CD4-positive, alpha-beta T cell treated with Interleukin-10 for 1 hour (primary cell): Measurements from ENCODE around the gene FOXF2.
A peak's percentile ranks its signal among the peaks of the same experiment; 100 is the strongest.

Experiments
- DNase-seq: peaks from one replicate; pipeline ENCODE4 v3.0.0-alpha.2; 2020

Gene FOXF2

DNA sequence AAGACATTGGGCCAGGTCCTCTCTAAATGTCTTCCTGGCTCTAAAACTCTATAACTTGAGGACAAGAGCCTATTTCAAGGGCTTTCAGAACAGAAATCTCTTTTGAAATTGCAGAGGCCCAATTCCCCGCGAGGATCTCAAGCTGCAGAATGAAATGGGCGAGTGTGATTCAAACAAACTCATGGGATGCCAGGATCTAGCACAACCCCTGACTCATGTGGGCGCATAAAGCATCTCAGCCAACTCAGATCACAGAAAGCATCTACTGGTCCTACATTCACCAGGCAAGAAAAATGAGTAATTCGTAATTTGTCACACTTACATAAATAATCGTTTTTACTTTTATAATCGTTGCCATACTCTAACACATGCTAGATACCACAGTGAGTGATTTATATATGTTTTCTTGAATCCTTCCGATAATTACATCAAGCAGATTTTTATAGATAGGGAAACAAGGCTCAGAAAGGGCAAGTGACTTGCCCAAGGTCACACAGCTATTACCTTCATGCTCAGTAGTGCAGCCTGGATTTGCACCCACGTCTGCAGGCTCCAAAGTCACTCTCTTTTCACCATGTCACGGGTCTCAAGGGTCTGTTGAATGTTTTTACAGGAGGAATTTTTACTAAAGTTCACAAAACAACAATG is 26.2 kb downstream of the FOXF2 start:
- no peak for DNase-seq

GRCh38 chr6:1416191-1416760 is 26.9 kb downstream of the FOXF2 start:
- DNase-seq: no peak

- DNase-seq: no peak
Observed at GRCh38 chr6:1416820-1417219, 27.4 kb downstream of the FOXF2 start.

DNA sequence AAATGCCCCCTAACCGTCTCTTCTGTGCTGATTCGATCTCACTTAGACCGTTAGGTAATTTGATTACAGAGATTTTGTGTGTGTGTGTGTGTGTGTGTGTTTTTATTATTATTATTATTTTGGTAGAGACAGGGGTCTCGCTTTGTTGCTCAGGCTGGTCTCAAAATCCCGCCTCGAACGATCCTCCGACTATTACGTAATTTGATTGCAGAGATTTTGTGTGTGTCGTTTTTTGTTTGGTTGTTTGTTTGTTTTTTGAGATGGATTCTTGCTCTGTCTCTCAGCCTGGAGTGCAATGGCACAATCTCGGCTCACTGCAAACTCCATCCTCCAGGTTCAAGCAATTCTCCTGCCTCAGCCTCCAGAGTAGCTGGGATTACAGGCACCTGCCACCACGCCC is 28.3 kb downstream of the FOXF2 start:
- no peak for DNase-seq

DNA sequence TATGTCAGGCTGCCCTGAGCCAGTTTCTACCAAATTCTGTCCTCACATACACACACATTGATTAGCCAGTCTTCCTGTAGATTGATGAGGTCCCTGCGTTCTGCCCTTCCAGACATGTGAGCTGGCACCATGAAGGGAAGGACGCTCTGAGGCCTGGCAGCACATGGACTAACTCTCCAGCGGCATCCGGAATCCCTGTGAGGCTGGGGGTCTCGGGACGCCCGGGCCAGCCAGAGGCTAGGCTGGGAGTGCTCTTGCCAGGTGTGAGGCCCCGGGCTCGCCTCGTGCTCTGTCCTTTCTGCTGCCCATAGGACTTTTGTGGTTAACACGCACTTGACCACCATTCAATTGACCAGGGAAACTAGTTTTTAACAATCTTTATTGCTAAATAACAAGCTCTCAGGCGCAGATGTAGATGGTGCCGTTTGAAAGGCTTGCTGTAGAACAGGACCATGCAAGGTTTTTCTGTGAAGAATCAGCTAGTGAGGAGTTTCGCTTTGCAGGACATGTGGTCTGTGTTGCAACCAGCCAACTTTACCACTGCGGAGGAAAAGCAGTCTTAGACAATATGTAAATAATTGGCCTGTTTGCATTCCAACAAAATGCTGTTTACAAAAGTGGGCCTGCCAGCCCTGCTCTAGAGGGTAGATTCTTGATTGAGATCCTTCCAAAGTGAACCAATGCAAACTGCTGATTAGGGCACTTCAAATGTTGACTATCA is 29.3 kb downstream of the FOXF2 start:
- no peak for DNase-seq

- DNase-seq: no peak
Observed at GRCh38 chr6:1420382-1420781, 31.0 kb downstream of the FOXF2 start.

DNA sequence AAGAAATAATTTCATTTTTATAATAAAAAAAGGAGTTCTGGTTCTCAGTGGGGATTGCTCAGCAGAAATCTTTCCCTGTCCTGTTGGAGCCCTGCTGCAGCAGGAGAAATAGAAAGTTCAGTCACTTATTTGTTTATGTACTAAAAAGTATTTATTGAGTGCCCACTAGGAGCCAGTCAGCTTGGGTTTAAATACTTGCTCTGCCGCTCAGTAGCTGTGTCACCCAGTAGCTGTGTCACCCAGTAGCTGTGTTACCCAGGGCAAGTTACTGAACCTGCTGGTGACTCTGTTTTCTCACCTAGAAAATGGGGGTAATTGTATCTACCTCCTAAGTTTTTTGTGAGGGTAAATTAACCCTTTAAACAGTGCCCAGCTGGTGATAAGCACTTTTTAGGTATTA is 32.9 kb downstream of the FOXF2 start:
- no peak for DNase-seq

DNA sequence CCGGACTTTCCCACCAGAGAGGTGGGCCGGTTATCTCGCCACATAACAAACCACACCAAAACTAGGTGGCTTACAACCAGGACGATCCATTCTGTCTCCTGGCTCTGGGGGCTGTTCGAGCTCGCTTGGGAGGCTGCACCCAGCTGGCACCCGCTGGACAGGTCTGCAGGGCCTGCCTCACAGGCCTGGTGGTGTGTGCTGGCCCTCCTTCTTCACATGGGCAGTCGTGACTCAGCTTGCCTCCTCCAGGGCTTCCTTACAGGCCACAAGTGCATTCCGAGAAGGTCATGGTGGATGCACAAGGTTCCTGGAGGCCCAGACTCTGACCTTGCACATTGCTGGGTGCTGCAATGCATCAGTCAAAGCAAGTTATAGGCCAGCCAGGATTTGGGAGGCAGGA is 34.2 kb downstream of the FOXF2 start:
- no peak for DNase-seq

DNA sequence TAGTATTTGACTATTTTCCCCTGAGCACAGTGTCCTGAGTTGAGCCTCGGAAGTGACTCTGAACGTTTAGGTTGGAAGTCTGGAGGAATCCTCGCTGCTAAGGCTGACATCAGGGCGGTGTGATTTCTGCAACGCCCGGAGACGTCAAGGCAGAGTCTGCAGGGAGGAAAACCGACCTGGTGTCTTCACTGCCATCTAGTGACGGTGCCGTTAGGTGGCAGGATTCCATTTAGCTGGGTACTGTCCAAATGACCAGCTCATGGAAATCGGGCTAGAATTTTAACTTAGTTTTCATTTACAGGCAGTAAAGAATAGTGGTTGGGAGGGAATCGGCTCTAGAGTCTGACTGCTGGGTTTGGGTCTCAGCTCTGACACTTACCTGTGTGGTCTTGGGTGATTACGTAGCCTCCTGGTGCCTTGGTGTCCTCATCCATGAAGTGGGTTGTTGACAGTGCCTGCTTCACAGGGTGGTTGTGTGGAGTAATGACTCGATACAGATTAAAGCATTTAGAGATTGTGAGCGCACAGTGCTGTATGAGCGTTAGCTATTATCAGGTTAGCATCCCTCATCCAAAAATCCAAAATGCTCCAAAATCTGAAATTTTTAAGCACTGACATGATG is 35.0 kb downstream of the FOXF2 start:
- no peak for DNase-seq

- DNase-seq: no peak
Observed at GRCh38 chr6:1426416-1426815, 37.0 kb downstream of the FOXF2 start.

DNA sequence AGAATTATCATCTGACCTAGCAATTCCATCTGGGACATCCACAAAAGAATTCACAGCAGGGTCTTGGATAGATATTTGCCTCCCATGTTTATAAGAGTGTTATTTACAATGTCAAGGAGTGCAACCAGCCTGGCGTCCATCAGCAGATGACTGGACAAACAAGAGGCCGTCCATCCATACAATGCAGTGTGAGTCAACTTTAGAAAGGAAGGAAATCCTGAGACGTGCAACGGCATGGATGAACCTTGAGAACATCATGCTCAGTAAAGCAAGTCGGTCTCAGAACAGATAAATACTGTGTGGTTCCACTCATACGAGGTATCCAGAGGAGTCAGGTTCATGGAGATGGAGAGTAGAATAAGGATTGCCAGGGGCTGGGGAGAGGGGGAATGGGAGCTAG is 46.4 kb downstream of the FOXF2 start:
- DNase-seq: no peak

- DNase-seq: peak; percentile 55
Observed at GRCh38 chr6:1436334-1437306, 47.2 kb downstream of the FOXF2 start.

- no peak for DNase-seq
Observed at GRCh38 chr6:1437553-1438406, 48.4 kb downstream of the FOXF2 start.

- DNase-seq: no peak
Observed at GRCh38 chr6:1438471-1438881, 49.1 kb downstream of the FOXF2 start.

DNA sequence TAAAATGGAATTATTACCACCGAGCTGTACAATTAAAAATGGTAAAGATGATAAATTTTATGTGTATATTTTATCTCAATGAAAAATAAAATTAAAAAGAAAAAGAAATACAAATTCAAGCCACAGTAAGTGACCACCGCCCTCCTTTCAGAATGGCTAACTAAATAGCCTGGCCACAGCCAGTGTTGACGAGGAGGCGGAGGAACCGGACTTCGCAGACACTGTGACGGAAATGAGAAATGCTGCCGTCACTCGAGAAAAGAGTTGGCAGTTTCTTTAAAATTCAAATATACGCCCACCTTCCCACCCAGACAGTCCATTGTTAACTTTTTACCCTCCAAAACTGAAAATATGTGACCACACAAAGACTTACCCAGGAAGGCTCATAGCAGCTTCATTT is 50.0 kb downstream of the FOXF2 start:
- no peak for DNase-seq

GRCh38 chr6:1442929-1443328 is 53.6 kb downstream of the FOXF2 start:
- no peak for DNase-seq
